Neural progenitor cell (in vitro differentiated cells): ENCODE data around the gene RXRB. TPM values are rescaled to one million over a fixed set of nuclear protein-coding genes. Genes with fewer than 3 reads are reported as not detected.
A peak's percentile ranks its signal among the peaks of the same experiment; 100 is the strongest.

ENCODE experiments used
- DNase-seq: peaks from one replicate; pipeline ENCODE4 v3.0.0-alpha.2; 2016; ENCODE audit warnings: low spot score
- H2AFZ ChIP-seq: fragments of 200-600 bp; sonication (generic); replicated peaks from 2 replicates; pipeline ENCODE4 v1.6.1; 2016; ENCODE audit warnings: antibody characterized with exemption
- H3F3A ChIP-seq: fragments of 200-600 bp; sonication (generic); 2 replicates; pipeline ENCODE4 v1.6.1; 2016; ENCODE audit warnings: antibody characterized with exemption, low read depth
- H3K27ac ChIP-seq: fragments of 200-600 bp; sonication (generic); 2 replicates; pipeline ENCODE4 v1.5.1; 2016; ENCODE audit warnings: mild to moderate bottlenecking
- H3K27me3 ChIP-seq: fragments of 200-600 bp; sonication (generic); 2 replicates; pipeline ENCODE4 v1.6.1; 2016; ENCODE audit warnings: mild to moderate bottlenecking, moderate library complexity
- H3K36me3 ChIP-seq: fragments of 200-600 bp; sonication (generic); 2 replicates; pipeline ENCODE4 v1.5.1; 2016
- H3K4me1 ChIP-seq: fragments of 200-600 bp; sonication (generic); 2 replicates; pipeline ENCODE4 v1.6.1; 2016; ENCODE audit warnings: mixed run types
- H3K4me2 ChIP-seq: fragments of 200-600 bp; sonication (generic); 2 replicates; pipeline ENCODE4 v1.6.1; 2016
- H3K4me3 ChIP-seq: fragments of 200-600 bp; sonication (generic); 2 replicates; pipeline ENCODE4 v1.5.1; 2016
- H3K79me2 ChIP-seq: fragments of 200-600 bp; sonication (generic); 2 replicates; pipeline ENCODE4 v1.6.1; 2016; ENCODE audit warnings: low read depth
- H3K9ac ChIP-seq: fragments of 200-600 bp; sonication (generic); 2 replicates; pipeline ENCODE4 v1.6.1; 2016
- H3K9me3 ChIP-seq: fragments of 200-600 bp; sonication (generic); 2 replicates; pipeline ENCODE4 v1.5.1; 2016; ENCODE audit warnings: low read depth
- H4K20me1 ChIP-seq: fragments of 200-600 bp; sonication (generic); 2 replicates; pipeline ENCODE4 v1.6.1; 2016; ENCODE audit warnings: low read depth
- H3K27ac Mint-ChIP-seq: 3 replicates; pipeline ENCODE4 v1.8.0; 2021; ENCODE audit warnings: mixed read lengths
- H3K27me3 Mint-ChIP-seq: 2 replicates; pipeline ENCODE4 v1.8.0; 2022; ENCODE audit warnings: low read depth, mild to moderate bottlenecking, inconsistent platforms, moderate library complexity, mixed read lengths; ENCODE audit not compliant: insufficient read depth
- H3K36me3 Mint-ChIP-seq: 3 replicates; pipeline ENCODE4 v1.8.0; 2021; ENCODE audit warnings: mixed read lengths
- H3K4me1 Mint-ChIP-seq: 3 replicates; pipeline ENCODE4 v1.8.0; 2021; ENCODE audit warnings: mixed read lengths
- H3K4me3 Mint-ChIP-seq: 3 replicates; pipeline ENCODE4 v1.8.0; 2021; ENCODE audit warnings: mild to moderate bottlenecking, moderate library complexity, mixed read lengths
- H3K9me3 Mint-ChIP-seq: 3 replicates; pipeline ENCODE4 v1.8.0; 2020; ENCODE audit warnings: mixed read lengths
- EZH2 ChIP-seq: fragments of 200-600 bp; sonication (generic); IDR thresholded peaks from 2 replicates; pipeline ENCODE4 v1.6.1; 2017; ENCODE audit warnings: antibody characterized with exemption, mild to moderate bottlenecking, moderate library complexity
- EZH2phosphoT487 ChIP-seq: fragments of 200-600 bp; sonication (generic); IDR thresholded peaks from 2 replicates; pipeline ENCODE4 v1.6.1; 2017; ENCODE audit warnings: antibody characterized with exemption
- total RNA-seq: library from RNA; depleted of rRNA; stranded (reverse); fragments of >200 nt; gene quantifications from 2 replicates; pipeline ENCODE4 v1.2.3, GENCODE V29; 2015; ENCODE audit warnings: low replicate concordance
- TF ChIP-seq, protein P1 (sequence below): fragments of 200-600 bp; sonication (generic); IDR thresholded peaks from 2 replicates; pipeline ENCODE4 v1.5.1; 2017; ENCODE audit warnings: antibody characterized with exemption, mild to moderate bottlenecking

Gene RXRB
- total RNA-seq, 1 donor from 2014 or later = 10.2 TPM

DNA sequence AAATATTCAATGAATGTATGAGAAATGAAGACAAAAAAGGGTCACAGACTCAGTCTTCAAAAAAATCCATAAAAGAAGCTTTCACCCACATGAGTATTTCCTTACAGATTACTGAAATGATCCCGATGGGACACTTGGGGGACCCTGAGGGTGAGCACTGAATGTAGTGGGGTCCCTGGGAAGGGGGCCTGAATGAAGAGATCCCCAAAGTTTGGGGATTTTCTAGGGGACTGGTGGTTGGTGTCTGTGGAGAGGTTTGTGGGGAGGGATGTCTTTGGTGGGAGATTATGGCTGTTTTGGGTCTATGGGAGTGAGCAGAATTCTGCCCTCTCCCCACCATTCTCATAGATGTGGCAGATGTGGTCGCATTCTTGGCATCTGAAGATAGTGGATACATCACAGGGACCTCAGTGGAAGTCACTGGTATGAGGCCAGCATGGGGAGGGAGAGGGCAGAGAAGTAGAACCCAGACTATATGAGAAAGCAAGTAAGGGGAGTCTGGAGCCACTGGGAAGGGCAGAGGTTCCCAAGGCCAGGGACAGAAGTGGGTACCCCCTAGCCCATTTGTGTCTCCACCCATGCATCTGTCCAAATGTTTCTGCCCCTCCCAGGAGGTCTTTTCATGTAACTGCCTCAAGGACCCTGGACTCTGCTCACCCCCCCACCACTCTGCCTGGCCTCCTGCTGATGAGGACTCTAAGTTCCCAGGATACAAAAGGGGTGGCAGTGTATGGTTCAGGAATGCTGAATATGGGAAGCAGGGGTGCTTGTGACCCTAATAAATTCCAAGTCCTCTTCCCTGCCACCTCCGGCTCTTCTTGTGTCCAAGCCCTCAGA lies 5.8 kb upstream of the RXRB start:
- no peak overlapping the region for H3K9ac ChIP-seq
- peaks cover 43% of the 10 kb centered on the region for H3K4me1 ChIP-seq
- peak overlapping the region; percentile 94 for H3K4me2 ChIP-seq
- no peak overlapping the region for H2AFZ ChIP-seq
- DNase-seq = no peak
- Mint-ChIP-seq H3K4me3 (peak overlapping the region; percentile 99), H3K9me3 (no peaks in the 10 kb centered on the region), H3K27ac (peak overlapping the region; percentile 100), H3K36me3 (peaks cover 39% of the 10 kb centered on the region), H3K27me3 (peaks cover 17% of the 10 kb centered on the region), H3K4me1 (peaks cover 71% of the 10 kb centered on the region)
- H3K4me3 ChIP-seq = peak overlapping the region; percentile 93
- H3K27ac ChIP-seq = no peak overlapping the region
- H3F3A ChIP-seq = peaks cover 59% of the 10 kb centered on the region
- peaks cover 12% of the 10 kb centered on the region for H3K27me3 ChIP-seq
- no peaks in the 10 kb centered on the region for H3K9me3 ChIP-seq
- H4K20me1 ChIP-seq = peaks cover 55% of the 10 kb centered on the region
- peaks cover 33% of the 10 kb centered on the region for H3K79me2 ChIP-seq
- TF ChIP-seq, protein P1, sequence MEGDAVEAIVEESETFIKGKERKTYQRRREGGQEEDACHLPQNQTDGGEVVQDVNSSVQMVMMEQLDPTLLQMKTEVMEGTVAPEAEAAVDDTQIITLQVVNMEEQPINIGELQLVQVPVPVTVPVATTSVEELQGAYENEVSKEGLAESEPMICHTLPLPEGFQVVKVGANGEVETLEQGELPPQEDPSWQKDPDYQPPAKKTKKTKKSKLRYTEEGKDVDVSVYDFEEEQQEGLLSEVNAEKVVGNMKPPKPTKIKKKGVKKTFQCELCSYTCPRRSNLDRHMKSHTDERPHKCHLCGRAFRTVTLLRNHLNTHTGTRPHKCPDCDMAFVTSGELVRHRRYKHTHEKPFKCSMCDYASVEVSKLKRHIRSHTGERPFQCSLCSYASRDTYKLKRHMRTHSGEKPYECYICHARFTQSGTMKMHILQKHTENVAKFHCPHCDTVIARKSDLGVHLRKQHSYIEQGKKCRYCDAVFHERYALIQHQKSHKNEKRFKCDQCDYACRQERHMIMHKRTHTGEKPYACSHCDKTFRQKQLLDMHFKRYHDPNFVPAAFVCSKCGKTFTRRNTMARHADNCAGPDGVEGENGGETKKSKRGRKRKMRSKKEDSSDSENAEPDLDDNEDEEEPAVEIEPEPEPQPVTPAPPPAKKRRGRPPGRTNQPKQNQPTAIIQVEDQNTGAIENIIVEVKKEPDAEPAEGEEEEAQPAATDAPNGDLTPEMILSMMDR = no peak
- TF ChIP-seq EZH2 (no peak), EZH2phosphoT487 (no peak)
- no peaks in the 10 kb centered on the region for H3K36me3 ChIP-seq

DNA sequence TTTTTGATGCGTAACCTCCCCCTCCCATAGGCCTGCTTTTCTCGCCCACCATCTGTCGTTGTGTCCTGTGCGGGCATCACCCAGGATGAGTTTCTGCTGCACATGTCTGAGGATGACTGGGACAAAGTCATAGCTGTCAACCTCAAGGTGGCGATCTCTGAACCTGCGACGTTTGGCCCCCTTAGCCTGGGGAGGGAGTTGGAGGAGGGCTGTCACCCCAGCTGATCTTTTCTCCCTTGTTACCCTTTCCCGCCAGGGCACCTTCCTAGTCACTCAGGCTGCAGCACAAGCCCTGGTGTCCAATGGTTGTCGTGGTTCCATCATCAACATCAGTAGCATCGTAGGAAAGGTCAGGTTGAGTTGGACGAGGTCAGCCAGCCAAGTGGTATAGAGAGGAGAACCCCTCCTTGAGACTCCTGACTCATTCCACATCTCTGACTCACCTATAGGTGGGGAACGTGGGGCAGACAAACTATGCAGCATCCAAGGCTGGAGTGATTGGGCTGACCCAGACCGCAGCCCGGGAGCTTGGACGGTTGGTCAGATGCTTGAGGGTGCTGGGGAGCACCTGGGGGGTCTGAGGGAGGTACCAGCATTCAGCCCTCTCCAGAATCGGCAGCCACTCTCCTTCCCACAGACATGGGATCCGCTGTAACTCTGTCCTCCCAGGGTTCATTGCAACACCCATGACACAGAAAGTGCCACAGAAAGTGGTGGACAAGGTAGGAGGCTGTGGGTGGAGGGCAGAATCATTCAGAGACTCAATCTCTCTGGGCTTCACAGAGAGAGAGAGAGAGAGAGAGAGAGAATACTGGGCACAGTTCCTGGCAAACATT lies 4.9 kb upstream of the RXRB start:
- Histone ChIP-seq H3K36me3 (no peaks in the 10 kb centered on the region), H3K9me3 (no peaks in the 10 kb centered on the region), H2AFZ (no peak overlapping the region), H3K9ac (no peak overlapping the region), H3K27ac (no peak overlapping the region), H3K27me3 (peaks cover 8% of the 10 kb centered on the region), H3K4me1 (peaks cover 43% of the 10 kb centered on the region), H3K4me2 (peak overlapping the region; percentile 85), H3K79me2 (peaks cover 37% of the 10 kb centered on the region), H3K4me3 (peak overlapping the region; percentile 70), H4K20me1 (peaks cover 49% of the 10 kb centered on the region), H3F3A (peaks cover 67% of the 10 kb centered on the region)
- TF ChIP-seq, protein P1 = no peak
- no peak for TF ChIP-seq EZH2phosphoT487
- no peak for TF ChIP-seq EZH2
- H3K9me3 Mint-ChIP-seq = no peaks in the 10 kb centered on the region
- H3K27me3 Mint-ChIP-seq = peaks cover 14% of the 10 kb centered on the region
- H3K27ac Mint-ChIP-seq = peak overlapping the region; percentile 100
- H3K4me1 Mint-ChIP-seq = peaks cover 68% of the 10 kb centered on the region
- H3K4me3 Mint-ChIP-seq = peak overlapping the region; percentile 99
- DNase-seq = peak; percentile 29
- H3K36me3 Mint-ChIP-seq = peaks cover 39% of the 10 kb centered on the region

DNA sequence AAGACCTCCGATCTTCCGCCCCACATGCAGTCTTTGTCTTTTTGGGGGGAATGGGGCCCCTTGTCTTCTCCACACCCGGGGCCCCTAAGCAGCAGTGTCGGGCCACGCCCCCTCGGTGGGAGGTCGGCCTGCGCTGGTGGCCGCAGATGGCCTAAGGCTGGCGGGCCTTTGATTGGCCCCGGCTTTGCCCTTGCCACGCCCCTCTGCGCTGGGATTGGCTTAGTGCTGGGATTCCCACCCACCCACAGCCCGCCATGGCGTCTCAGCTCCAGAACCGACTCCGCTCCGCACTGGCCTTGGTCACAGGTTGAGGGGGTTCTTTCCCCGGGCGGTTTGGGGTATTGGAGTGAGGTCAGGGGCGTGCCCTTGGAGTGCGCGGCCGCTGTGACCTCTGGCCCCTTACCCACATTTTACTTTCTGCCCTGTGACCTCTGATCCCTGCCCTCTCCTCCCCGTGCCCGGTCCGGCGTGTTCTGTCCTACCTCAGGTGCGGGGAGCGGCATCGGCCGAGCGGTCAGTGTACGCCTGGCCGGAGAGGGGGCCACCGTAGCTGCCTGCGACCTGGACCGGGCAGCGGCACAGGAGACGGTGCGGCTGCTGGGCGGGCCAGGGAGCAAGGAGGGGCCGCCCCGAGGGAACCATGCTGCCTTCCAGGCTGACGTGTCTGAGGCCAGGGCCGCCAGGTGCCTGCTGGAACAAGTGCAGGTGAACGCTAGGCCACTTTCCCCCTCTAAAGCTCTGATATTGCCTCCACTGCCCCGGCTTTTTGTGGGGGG lies 4.1 kb upstream of the RXRB start, which contains the start of gene HSD17B8:
TSS of gene HSD17B8 (plus strand) at position 241 of the 776 bp plus-strand sequence. CDS start at position 255, 14 bp downstream.
- Histone ChIP-seq H2AFZ (no peak within 1 kb of the TSS), H3K4me1 (peaks cover 43% of the 10 kb centered on the region), H3K9ac (no peak within 1 kb of the TSS), H3K36me3 (no peaks in the 10 kb centered on the region), H3F3A (peaks cover 73% of the 10 kb centered on the region), H3K4me3 (peak within 1 kb of the TSS; percentile 70), H3K4me2 (peak within 1 kb of the TSS; percentile 85), H3K27ac (no peak within 1 kb of the TSS), H4K20me1 (peaks cover 42% of the 10 kb centered on the region), H3K79me2 (peaks cover 40% of the 10 kb centered on the region), H3K9me3 (no peaks in the 10 kb centered on the region), H3K27me3 (peaks cover 8% of the 10 kb centered on the region)
- H3K27ac Mint-ChIP-seq = peak within 1 kb of the TSS; percentile 100
- H3K36me3 Mint-ChIP-seq = peaks cover 31% of the 10 kb centered on the region
- H3K4me3 Mint-ChIP-seq = peak within 1 kb of the TSS; percentile 99
- peak; percentile 98 for DNase-seq
- peaks cover 61% of the 10 kb centered on the region for H3K4me1 Mint-ChIP-seq
- H3K27me3 Mint-ChIP-seq = peaks cover 13% of the 10 kb centered on the region
- no peaks in the 10 kb centered on the region for H3K9me3 Mint-ChIP-seq
- TF ChIP-seq EZH2 = no peak
- no peak for TF ChIP-seq EZH2phosphoT487
